ENCODE data around the gene BDH2.

BDH2 gene

DNA sequence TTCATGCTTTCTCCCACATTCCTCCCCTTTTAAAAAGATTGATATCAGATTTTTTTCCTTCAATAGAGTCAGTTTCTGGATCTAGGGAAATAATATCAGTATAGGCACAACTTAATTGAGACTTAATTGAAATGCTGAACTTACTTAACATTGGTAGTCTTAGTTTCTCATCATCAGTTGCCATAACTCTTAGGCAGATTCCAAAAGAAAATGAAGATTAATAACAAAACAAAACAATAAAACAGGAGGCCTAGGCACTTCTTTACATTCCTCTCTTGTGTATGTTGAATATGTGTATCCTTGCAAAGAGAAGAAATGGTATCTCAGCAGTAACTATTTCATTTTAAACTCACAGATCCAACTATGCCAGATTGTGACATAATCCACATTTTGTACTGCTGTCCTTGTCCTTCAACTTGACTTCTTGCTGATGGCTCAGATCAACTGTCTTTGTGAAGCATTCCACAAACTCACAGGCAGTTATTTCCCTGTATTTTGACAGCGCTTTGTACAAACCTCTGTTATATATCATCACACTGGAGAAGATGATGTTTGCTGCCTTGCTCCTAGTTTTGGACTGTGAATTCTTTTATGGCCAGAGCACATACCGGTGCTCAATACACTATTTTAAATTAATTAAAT, 14.0 kb downstream of the BDH2 start:
- no peak for DNase-seq (ENCODE audit: low spot score)

DNA sequence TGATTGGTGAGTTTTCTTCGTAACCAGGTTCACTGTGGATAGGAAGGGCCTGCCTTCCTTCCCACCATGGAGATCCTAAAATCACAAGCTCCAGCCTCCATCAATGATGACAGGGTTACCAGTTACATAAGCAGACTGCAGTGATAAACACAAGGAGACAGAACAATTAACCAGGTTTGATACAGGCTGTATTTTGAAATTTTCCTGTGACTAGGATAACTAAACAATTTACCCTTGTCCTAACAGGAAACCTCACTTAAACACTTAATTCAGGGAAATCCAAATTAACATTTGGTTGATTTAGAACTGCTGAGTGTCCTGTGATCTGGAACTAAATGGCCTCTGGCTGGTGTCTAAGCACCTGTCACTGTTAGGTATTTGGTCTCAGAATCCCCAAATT, 20.0 kb downstream of the BDH2 start:
- DNase-seq (ENCODE audit: low spot score) = no peak

DNA sequence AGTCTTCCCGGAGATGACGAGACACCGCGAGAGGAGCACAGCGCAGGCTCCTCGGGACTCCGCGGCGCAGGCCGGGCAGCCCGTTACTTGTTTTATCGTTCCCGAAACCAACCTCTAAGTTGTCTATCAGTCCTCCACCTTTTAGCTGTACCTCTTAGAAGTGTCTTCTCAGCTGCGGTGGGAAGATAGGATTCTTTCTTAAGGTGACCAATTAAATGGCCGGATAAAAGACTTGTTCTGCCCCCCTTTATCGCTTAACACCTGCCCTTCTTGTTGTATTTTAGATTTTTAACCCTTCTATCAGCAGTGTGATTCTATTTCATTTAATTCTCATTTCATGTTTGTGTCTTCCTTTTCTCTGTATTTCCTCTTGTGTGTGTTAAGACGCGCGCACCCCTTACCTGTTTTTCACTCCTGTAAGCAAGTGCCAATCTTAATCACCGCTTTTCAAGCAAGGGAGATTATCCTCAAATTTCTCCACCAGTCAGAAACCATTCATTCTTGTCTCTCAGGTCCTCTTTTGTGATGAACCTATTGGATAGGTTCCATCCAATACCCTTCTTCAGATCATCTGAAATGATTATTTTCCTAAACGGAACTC, 22.8 kb downstream of the BDH2 start, which contains the start of gene SLC9B2:
Gene SLC9B2, minus strand, starts transcription at position 15 of the 601 bp plus-strand sequence. CDS start 9,211 bp downstream, outside the sequence.
- peak; percentile 61 for DNase-seq (ENCODE audit: low spot score)

DNA sequence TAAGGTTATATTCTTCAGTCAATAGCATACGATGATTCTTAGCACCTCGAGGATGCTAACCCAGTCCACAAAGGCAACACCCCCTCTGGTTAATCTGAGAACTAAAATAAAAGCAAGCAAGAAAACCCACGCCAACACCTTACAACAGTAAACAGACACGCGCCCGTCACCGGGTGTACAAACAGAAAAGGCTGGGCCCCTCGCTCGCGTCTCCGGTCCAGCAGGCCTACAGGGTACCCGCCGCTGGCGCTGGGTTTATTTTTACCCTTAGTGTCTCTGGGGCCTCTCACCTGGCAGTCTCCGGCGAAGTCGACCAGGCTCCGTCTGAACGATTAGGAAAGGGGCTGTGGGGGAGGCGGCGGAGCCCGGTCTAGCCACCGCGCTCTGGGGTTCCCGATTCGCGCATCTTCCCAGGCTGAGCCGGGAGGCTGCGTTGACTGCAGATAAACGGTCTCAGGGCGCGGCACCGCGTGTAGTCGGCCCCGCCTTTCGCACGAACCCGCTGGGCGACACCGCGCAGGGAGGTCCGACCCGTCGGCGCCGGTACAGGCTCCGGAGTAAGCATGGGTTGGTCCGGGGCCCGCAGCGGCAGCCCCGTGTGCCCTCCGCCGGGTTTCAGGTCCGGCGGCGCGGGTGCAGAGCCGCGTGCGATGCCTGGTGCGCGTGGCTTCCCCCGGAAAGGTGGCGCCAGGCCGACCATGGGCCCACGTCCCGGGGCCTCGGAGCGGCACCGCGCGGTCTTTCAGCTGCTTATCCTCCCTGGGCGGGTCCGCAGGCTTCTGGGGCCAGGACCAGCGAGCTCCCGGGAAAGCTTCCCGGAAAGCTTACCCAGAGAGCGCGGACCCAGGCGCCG, 23.5 kb downstream of the BDH2 start:
- peak; percentile 74 for DNase-seq (ENCODE audit: low spot score)

DNA sequence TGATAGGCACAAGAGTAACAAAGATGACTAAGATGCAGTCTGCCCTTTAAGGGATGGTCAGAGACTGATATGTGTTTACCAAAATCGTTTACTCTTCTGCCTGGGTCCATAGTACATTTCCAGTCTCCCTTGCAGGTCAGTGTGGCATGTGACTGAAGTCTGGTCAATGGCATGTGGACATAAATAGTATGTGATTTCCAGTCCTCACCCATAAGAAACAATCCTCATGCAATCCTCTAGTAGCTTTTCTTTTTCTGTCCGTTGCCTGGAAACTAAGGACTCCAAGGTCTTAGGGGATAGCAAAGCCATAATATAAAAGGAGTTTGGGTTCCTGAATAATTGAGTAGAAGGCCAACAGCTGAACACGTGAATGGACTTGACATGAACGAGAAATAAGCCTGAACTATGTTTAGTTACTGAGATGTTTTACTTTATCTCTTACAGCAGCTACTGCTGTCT, 24.2 kb downstream of the BDH2 start:
- peak; percentile 66 for DNase-seq (ENCODE audit: low spot score)

DNA sequence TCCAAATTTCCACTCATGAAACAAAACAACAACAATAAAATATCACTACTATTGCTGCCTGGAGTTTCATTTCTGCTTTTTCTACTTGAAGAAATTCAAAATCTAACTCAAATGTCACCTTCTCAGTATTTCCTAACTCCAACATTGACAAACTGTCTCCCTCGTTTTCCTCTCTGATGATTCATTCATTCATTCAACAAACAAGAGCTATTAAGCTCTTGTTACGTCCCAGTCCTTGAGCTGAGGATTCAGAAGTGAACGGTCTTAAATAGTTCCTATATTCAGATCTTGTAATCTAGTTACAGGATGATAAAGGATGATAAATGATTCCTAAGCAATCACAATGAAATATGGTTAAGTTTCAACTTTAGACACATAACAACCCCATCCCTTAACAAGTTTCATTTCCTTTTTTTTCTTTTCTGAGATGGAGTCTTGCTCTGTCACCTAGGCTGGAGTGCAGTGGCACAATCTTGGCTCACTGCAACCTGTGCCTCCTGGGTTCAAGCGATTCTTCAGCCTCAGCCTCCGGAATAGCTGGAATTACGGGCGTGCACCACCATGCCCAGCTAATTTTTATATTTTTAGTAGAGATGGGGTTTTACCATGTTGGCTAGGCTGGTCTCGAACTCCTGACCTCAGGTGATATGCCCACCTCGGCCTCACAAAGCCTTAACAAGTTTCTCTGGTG, 24.7 kb downstream of the BDH2 start:
- peak; percentile 63 for DNase-seq (ENCODE audit: low spot score)

DNA sequence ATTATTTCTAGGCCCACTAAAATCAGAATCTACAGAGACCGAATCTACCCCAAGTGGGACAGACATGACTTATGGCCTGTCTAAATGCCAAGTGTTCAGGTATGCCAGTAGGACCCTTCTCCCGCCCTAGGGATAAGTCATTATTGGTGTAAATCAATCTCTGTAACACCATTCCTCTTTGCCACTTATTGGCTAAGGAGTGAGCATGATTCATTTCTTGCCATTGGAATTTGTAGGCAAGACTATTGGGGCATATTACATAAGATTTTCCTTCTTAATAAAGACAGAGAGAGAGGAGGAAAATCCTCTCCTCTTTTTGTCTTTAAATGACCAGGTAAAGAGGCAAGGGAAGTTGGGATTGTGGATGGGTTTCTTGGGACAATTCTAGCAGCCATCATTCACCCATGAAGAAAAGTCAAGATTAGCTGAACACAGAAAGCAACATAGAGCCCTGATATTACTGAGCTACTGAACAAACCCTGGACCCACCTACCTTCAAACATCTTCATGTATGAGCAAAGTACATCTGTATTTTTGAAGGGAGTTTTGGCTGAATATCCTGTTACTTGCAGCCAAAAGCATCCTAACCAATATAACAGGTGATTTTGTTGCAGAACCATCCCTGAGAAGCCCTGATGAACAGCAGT, 25.7 kb downstream of the BDH2 start:
- DNase-seq (ENCODE audit: low spot score) = no peak

DNA sequence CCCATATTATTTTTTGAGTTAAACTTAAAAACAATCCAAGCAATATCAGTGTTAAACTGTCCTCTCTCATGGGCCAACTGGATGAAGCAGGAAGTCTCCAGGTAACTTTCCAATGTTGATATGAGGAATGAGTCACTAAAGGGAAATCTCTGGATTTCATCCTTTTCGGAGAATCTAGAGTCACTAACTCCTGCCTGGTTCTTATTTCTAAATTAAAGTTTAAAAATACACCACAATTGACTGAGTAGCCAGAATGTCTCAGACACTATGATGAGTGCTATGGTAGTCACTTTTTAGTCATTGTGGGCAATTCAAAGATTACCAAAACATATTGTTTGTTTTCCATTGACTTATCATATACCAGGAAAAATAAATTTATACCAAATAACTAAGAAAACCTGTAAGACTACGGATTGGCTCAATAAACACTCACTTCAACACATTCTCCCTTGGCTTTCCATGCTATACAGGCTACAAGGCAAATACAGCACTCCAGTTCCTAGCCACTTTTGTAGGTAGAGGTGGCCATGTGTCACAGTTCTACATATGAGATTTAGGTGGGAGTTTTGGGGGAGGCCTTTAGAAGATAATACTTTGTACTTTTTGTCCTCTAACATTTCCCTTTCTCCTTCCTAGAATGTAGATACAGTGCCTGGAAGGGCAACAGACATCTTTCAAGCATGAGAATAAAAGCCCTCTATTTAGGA, 31.6 kb downstream of the BDH2 start:
- DNase-seq (ENCODE audit: low spot score) = peak; percentile 59

DNA sequence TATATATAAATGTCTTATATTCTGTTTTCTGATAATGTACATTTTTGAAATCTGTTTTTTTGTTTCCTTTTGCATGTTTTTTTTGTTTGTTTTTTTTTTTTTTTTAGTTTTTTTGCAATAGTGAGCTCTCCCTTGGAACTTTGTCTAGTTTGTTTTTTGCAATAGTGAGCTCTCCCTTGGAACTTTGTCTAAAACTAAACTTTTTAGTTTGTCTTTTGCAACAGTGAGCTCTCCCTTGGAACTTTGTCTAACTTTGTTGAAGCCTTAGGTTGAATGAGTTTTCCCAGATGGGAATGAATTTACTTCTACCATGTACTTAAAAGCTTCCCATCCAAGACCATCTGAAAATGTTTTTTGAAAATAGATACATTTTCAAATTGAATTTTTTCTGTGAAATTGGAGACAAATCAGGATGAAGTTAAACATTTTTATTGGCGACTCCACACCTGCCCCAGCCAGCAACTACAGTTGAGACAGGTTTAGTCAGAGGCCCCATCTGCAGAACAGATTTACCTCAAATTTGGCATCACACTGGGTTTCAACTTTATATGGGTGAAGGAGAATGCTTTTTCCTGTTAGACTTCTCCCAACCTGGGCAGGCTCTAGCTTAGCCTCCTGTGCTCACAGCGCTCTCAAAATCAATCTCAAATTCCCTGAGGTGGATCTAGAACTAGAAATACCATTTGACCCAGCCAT, 39.0 kb downstream of the BDH2 start:
- DNase-seq (ENCODE audit: low spot score) = no peak

DNA sequence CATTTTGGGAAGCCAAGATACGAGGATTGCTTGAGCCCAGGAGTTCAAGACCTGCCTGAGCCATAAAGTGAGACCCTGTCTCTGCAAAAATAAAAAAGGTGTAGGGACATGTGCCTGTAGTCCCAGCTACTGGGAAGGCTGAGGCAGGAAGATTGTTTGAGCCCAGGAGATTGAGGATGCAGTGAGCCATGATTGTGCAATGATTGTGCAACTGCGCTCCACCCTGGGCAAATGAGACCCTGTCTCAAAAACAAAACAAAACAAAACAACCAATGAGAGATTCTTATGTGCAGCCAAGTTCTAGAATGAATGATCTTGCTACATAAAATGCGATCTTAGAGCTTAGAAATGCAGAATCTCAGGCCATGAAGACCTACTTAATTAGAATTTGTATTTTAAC, 45.6 kb downstream of the BDH2 start:
- DNase-seq (ENCODE audit: low spot score) = no peak

DNA sequence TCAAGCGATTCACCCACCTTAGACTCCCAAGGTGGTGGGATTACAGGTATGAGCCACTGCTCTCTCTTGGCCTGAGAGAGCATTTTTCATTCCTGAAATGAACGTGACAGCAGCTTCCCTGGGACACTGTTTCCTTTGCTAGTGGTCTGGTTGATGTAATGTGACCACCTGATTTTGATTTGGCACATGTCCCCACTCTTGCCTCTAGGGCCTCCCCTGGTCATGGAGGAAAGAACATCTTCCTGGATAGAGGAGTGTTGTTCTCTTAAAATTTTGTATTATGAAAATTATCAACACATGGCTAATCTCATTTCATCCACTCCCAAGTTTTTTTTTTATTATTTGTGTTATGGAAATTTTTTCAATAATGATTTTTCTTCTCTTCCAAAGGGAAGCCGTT, 46.9 kb downstream of the BDH2 start:
- DNase-seq (ENCODE audit: low spot score) = no peak

DNA sequence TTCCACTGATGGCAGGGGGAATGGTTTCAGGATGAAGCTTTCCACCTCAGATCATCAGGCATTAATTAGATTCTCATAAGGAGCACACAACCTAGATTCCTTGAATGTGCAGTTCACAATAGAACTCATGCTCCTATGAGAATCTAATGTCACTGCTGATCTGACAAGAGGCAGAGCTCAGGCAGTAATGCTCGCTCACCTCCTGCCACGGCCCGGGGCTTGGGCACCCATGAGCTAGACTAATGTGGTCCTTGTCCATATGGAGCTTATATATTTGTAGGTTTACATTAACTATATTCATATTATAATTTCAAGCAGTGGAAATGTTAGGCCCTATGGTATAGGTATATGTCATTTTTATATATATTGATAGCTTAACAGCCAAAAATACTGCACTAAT, 47.5 kb downstream of the BDH2 start:
- DNase-seq (ENCODE audit: low spot score) = no peak

DNA sequence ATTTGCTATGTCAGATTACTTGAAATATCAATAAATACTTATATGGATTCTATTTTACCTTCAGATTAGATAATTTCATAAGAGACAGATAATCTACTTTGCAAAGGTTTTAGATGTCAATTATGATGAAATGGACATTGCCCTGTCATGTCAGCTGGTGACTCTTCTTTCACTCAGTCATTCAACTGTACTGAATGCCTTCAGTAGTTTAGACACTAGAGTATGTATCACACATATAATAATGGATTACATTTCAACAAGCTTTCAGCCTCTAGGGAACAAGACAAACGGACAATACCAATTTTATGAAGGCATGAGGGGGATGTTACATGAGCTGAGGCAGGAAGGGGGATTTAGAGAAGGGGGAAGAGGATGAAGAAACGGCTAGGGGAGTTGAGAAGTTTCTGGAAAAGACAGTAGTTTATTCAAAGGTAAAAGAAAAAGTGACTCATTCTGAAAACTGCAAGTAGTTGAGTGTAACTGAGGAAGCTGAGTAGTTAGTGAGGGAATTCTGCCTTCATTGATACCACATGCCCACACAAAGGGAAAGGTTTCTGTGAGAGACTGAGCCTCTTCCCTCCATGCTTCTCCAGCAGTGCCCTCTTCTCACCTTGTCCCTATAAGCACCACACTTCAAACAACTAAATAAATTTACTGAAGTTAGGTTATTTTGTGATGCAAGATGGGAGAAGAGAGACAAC, 48.7 kb downstream of the BDH2 start:
- DNase-seq (ENCODE audit: low spot score) = no peak

DNA sequence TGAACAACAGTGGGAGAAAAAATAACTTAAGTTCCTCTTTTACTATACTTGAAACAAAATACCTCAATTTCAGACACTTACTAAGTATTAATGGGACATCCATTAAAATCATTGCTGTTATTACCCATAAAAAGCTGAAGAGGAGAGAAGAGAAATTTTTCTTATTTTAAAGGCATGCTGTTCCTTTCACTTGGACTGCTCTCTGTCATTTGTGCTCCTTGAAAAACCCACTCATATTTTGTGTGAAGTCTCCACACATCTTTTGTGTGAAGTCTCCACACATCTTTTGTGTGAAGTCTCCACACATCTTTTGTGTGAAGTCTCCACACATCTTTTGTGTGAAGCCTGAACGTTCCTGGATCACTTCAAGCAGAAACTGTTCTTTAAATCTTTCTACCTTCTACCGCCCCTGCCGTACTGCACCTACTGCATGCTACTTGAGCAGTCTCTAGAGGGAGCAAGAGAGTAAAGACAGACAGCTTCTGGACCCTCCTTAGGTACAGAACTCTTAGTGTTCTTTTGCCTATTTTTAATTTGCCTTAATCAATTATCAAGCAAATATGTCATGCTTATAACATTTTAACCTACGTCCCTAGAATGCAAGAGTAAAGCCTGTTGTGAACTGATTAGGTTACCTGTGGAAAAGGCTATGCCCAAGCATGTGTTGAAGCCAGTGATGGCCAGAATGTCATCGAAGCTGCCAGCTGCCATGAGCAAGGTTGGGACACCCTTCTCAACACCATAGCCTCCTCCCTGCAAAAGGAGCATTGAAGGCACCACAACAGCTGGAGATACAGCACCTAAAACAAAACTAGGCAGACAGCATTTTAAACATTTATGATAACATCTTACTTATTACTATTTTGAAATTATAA, 53.0 kb downstream of the BDH2 start:
- peak; percentile 57 for DNase-seq (ENCODE audit: low spot score)

DNA sequence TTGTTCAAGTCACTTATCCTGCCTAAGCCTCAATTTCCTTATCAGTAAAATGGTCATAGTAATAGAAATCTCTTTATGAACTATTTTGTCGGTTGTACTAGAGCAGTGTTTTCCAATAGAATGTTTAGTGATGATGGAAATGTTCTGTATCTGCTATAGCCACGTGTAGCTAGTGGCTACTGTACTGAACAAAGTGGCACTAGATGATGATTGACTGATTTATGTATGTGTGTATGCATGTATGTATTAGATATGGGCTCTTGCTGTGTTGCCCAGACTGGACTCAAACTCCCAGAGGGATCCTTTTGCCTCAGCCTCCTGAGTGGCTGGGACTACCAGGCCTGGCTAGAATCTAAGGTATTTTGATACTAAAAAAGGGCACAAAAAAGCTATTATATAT, 55.5 kb downstream of the BDH2 start:
- no peak for DNase-seq (ENCODE audit: low spot score)

DNA sequence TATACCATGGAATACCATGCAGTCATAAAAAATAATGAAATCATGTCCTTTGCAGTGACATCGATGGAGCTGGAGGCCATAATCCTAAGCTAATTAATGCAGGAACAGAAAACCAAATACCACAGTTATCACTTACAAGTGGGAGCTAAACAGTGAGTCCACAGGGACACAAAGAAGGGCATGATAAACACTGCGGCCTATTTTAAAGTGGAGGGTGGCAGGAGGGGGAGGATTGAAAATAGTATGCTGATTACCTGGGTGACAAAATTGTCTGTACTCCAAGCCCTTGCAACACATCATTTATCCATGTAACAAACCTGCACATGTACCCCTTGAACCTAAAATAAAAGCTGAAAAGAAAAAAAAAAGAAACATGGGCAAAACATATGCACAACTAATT, 63.5 kb downstream of the BDH2 start:
- no peak for DNase-seq (ENCODE audit: low spot score)

DNA sequence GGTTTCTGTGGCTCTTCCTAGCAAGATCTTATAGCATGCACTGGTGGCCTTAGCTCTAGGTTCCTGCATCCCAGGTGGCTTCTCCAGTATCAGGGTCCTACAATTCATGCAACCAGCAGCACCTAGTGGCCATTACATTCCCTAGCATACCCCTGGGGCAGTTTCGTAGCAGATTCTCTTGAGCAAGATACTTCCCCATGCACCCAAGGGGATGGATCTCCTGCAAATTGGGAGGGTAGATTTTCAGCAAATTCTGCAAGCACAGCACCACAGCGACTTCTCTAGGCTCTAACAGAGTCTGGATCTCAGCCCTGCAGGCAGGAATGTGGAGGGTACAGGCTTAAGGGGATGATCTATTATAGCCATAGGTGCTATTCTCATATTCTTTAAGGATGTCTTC, 67.1 kb downstream of the BDH2 start:
- peak; percentile 55 for DNase-seq (ENCODE audit: low spot score)

DNA sequence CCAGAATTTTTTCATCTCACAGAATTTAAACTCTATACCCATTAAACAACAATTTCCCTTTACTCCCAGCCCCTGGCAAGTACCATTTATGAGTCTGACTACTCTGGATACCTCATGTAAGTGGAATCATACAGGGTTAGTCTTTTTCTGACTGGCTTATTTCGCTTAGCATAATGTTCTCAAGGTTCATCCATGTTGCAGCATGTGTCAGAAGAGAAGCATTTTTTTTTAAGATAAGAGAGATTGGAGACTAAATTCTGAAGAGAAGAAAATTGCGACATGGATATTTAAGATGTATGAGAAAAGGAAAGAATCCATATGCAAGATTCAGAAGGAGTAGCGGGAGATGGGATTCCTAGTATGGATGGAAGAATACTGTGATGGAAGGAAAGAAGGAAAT, 68.8 kb downstream of the BDH2 start:
- no peak for DNase-seq (ENCODE audit: low spot score)

DNA sequence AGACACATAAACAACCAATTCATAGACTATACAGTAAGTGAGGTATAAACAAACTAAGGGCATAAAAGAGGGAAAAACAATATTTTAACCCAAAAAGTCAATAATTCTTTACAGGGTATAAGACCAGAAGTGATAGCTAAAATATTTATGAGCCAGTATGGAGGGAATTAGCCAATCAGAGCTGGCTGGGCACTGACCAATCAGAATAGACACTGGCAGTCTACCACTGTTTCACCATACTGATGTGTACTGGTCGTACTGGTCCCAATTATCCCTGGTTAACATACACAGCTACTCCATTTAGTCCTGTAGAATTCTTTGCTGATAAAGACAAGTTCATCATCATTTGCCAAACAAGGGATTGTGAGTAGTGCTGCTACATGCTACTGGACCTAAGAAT, 70.3 kb downstream of the BDH2 start:
- DNase-seq (ENCODE audit: low spot score) = no peak
